Osteoblast (primary cell): ENCODE results near the gene BAZ2B. TPM values are rescaled to one million over a fixed set of nuclear protein-coding genes. Genes with fewer than 3 reads are reported as not detected.

ENCODE experiments used
- DNase-seq: peaks from one replicate; pipeline ENCODE4 v3.0.0; 2011; ENCODE audit warnings: low spot score, mixed read lengths; ENCODE audit not compliant: insufficient read length; ENCODE audit errors: missing footprints
- H2AFZ ChIP-seq: 2 replicates; pipeline ENCODE4 v1.6.0; 2011; ENCODE audit warnings: mild to moderate bottlenecking, low read length
- H3K27ac ChIP-seq: 2 replicates; pipeline ENCODE4 v1.5.1; 2011; ENCODE audit warnings: mild to moderate bottlenecking, low read depth, low read length, moderate library complexity
- H3K27me3 ChIP-seq: 2 replicates; pipeline ENCODE4 v1.6.0; 2012; ENCODE audit warnings: mild to moderate bottlenecking, control low read depth, inconsistent platforms, low read length, moderate library complexity; ENCODE audit not compliant: insufficient read depth
- H3K36me3 ChIP-seq: 2 replicates; pipeline ENCODE4 v1.5.1; 2011; ENCODE audit warnings: mild to moderate bottlenecking, low read length, control low read depth, moderate library complexity; ENCODE audit not compliant: insufficient read depth
- H3K4me1 ChIP-seq: 2 replicates; pipeline ENCODE4 v1.5.1; 2011; ENCODE audit warnings: mild to moderate bottlenecking, low read length, control low read depth, moderate library complexity; ENCODE audit not compliant: insufficient read depth
- H3K4me2 ChIP-seq: 2 replicates; pipeline ENCODE4 v1.6.0; 2011; ENCODE audit warnings: mild to moderate bottlenecking, low read length; ENCODE audit not compliant: insufficient read depth
- H3K4me3 ChIP-seq: fragments of 200-600 bp; sonication (generic); 3 replicates; pipeline ENCODE4 v1.5.1; 2012; ENCODE audit warnings: mild to moderate bottlenecking, low read length, inconsistent platforms; ENCODE audit not compliant: insufficient read depth
- H3K79me2 ChIP-seq: 2 replicates; pipeline ENCODE4 v1.6.0; 2012; ENCODE audit warnings: mild to moderate bottlenecking, low read length, control low read depth, inconsistent platforms; ENCODE audit not compliant: insufficient read depth
- H3K9me3 ChIP-seq: 2 replicates; pipeline ENCODE4 v1.5.1; 2011; ENCODE audit warnings: low read depth, low read length, control low read depth
- H4K20me1 ChIP-seq: 2 replicates; pipeline ENCODE4 v1.6.0; 2012; ENCODE audit warnings: mild to moderate bottlenecking, low read length, control low read depth; ENCODE audit not compliant: insufficient read depth
- CTCF ChIP-seq: IDR thresholded peaks from 2 replicates; pipeline ENCODE4 v1.5.1; 2011; ENCODE audit warnings: mild to moderate bottlenecking, low read depth, low read length, moderate library complexity; ENCODE audit errors: extremely low read depth
- total RNA-seq: library from RNA; depleted of rRNA; stranded (reverse); fragments of >200 nt; gene quantifications from 2 replicates; pipeline ENCODE4 v1.2.3, GENCODE V29; 2012

BAZ2B gene
- total RNA-seq, 1 donor, result 59.4 TPM

- Histone ChIP-seq H3K79me2 (no peaks in the 10 kb centered on the region), H3K4me2 (no peak overlapping the region), H3K36me3 (no peaks in the 10 kb centered on the region), H3K9me3 (no peaks in the 10 kb centered on the region), H4K20me1 (no peaks in the 10 kb centered on the region), H3K4me3 (no peak overlapping the region), H3K4me1 (no peaks in the 10 kb centered on the region), H3K27me3 (no peaks in the 10 kb centered on the region), H3K27ac (no peak overlapping the region), H2AFZ (no peak overlapping the region)
- DNase-seq, result no peak
- TF ChIP-seq CTCF, result no peak
Observed at GRCh38 chr2:159584796-159585195, 31.6 kb downstream of the BAZ2B start.

GRCh38 chr2:159573846-159574606 lies 42.3 kb downstream of the BAZ2B start:
- H3K79me2 ChIP-seq, result peaks cover 3% of the 10 kb centered on the region
- no peak overlapping the region for H3K4me2 ChIP-seq
- no peak for DNase-seq
- H3K36me3 ChIP-seq, result no peaks in the 10 kb centered on the region
- no peak for TF ChIP-seq CTCF
- H4K20me1 ChIP-seq, result peaks cover 3% of the 10 kb centered on the region
- no peak overlapping the region for H2AFZ ChIP-seq
- H3K9me3 ChIP-seq, result no peaks in the 10 kb centered on the region
- no peak overlapping the region for H3K4me3 ChIP-seq
- H3K4me1 ChIP-seq, result no peaks in the 10 kb centered on the region
- H3K27ac ChIP-seq, result no peak overlapping the region
- no peaks in the 10 kb centered on the region for H3K27me3 ChIP-seq

- Histone ChIP-seq H3K4me2 (no peak overlapping the region), H3K4me3 (no peak overlapping the region), H3K27ac (no peak overlapping the region), H3K9me3 (no peaks in the 10 kb centered on the region), H3K36me3 (no peaks in the 10 kb centered on the region), H2AFZ (no peak overlapping the region), H3K79me2 (peaks cover 3% of the 10 kb centered on the region), H3K4me1 (no peaks in the 10 kb centered on the region), H3K27me3 (no peaks in the 10 kb centered on the region), H4K20me1 (peaks cover 3% of the 10 kb centered on the region)
- no peak for DNase-seq
- no peak for TF ChIP-seq CTCF
Observed at GRCh38 chr2:159573294-159573693, 43.1 kb downstream of the BAZ2B start.

GRCh38 chr2:159572459-159572858 lies 43.9 kb downstream of the BAZ2B start:
- Histone ChIP-seq H3K4me3 (no peak overlapping the region), H3K79me2 (peaks cover 3% of the 10 kb centered on the region), H3K36me3 (no peaks in the 10 kb centered on the region), H3K27me3 (no peaks in the 10 kb centered on the region), H4K20me1 (peaks cover 3% of the 10 kb centered on the region), H3K27ac (no peak overlapping the region), H3K4me2 (no peak overlapping the region), H2AFZ (no peak overlapping the region), H3K4me1 (no peaks in the 10 kb centered on the region), H3K9me3 (no peaks in the 10 kb centered on the region)
- no peak for DNase-seq
- TF ChIP-seq CTCF, result no peak
